Activated CD8-positive, alpha-beta memory T cell treated with anti-CD3 and anti-CD28 coated beads for 24 hours (primary cell): ENCODE measurements around the gene LRP1.

Experiments used
- DNase-seq: peaks from one replicate; pipeline ENCODE4 v3.0.0-alpha.2; 2020

Gene LRP1

GRCh38 chr12:57094208-57095160 lies 33.8 kb upstream of the LRP1 start:
- peak; percentile 70 for DNase-seq

GRCh38 chr12:57095440-57095839 lies 32.8 kb upstream of the LRP1 start:
- peak; percentile 62 for DNase-seq

- no peak for DNase-seq
These were observed 32.1 kb upstream of the LRP1 start for GRCh38 chr12:57096099-57096572.

- no peak for DNase-seq
These were observed 31.3 kb upstream of the LRP1 start for GRCh38 chr12:57096748-57097553.

GRCh38 chr12:57097554-57097835 lies 30.8 kb upstream of the LRP1 start:
- DNase-seq: no peak

GRCh38 chr12:57098546-57098945 lies 29.7 kb upstream of the LRP1 start:
- no peak for DNase-seq

GRCh38 chr12:57099047-57099714 lies 29.1 kb upstream of the LRP1 start:
- DNase-seq: no peak

GRCh38 chr12:57099766-57100165 lies 28.5 kb upstream of the LRP1 start:
- DNase-seq: no peak

GRCh38 chr12:57101892-57102695 lies 26.2 kb upstream of the LRP1 start:
- DNase-seq: no peak

- no peak for DNase-seq
These were observed 24.4 kb upstream of the LRP1 start for GRCh38 chr12:57103856-57104255.

GRCh38 chr12:57104292-57104910 lies 23.9 kb upstream of the LRP1 start:
- DNase-seq: no peak

GRCh38 chr12:57105011-57105753 lies 23.1 kb upstream of the LRP1 start:
- no peak for DNase-seq

GRCh38 chr12:57106021-57106708 lies 22.1 kb upstream of the LRP1 start:
- DNase-seq: no peak

GRCh38 chr12:57107456-57108155 lies 20.7 kb upstream of the LRP1 start:
- no peak for DNase-seq

- no peak for DNase-seq
These were observed 18.8 kb upstream of the LRP1 start for GRCh38 chr12:57109207-57110103.

GRCh38 chr12:57110104-57111030 lies 17.9 kb upstream of the LRP1 start:
- DNase-seq: peak; percentile 88

- DNase-seq: peak; percentile 90
These were observed 17.1 kb upstream of the LRP1 start, which contains the start of gene STAT6 for GRCh38 chr12:57111031-57111734. TSS of gene STAT6 (minus strand) at chr12:57111362. CDS start at chr12:57108278, 3,084 bp downstream.
